ENCODE measurements around the gene CD8B.
A peak's percentile ranks its signal among the peaks of the same experiment; 100 is the strongest.
"Not testable (repeated sequence)": the region's sequence is repeated elsewhere in the genome, so short reads cannot be mapped to it uniquely, and the experiment has no call there.

Gene CD8B

GRCh38 chr2:86837714-86838113 is 24.0 kb downstream of the CD8B start:
- intact Hi-C loops (cut with DNase I); DNase-seq: not testable (repeated sequence)

- peak in 6 of 10 donors; percentile 27 to 89 (median 62) for DNase-seq
- intact Hi-C loops (cut with DNase I), result not testable (repeated sequence)
These were observed 24.6 kb downstream of the CD8B start for GRCh38 chr2:86836915-86837695.

GRCh38 chr2:86835548-86835889 is 26.2 kb downstream of the CD8B start:
- DNase-seq; intact Hi-C loops (cut with DNase I): not testable (repeated sequence)

GRCh38 chr2:86833315-86833714 is 28.4 kb downstream of the CD8B start:
- no peak for DNase-seq
- intact Hi-C loops (cut with DNase I), result no loop called here

- intact Hi-C loops (cut with DNase I), result no loop called here
- DNase-seq, result no peak
These were observed 29.2 kb downstream of the CD8B start for GRCh38 chr2:86832334-86833096.

- no peak for DNase-seq
- intact Hi-C loops (cut with DNase I), result no loop called here
These were observed 30.1 kb downstream of the CD8B start for GRCh38 chr2:86831537-86831936.

- intact Hi-C loops (cut with DNase I), result no loop called here
- DNase-seq, result no peak
These were observed 34.7 kb downstream of the CD8B start for GRCh38 chr2:86826951-86827350.

GRCh38 chr2:86825693-86826381 is 35.8 kb downstream of the CD8B start:
- no peak for DNase-seq
- intact Hi-C loops (cut with DNase I), result no loop called here

GRCh38 chr2:86825036-86825692 is 36.5 kb downstream of the CD8B start:
- no peak for DNase-seq
- intact Hi-C loops (cut with DNase I), result no loop called here

- DNase-seq, result no peak
- intact Hi-C loops (cut with DNase I), result no loop called here
These were observed 38.9 kb downstream of the CD8B start for GRCh38 chr2:86822668-86823345.

- intact Hi-C loops (cut with DNase I), result no loop called here
- no peak for DNase-seq
These were observed 39.8 kb downstream of the CD8B start for GRCh38 chr2:86821842-86822241.

GRCh38 chr2:86821306-86821705 is 40.4 kb downstream of the CD8B start:
- intact Hi-C loops (cut with DNase I), result no loop called here
- DNase-seq, result no peak

GRCh38 chr2:86818957-86819356 is 42.7 kb downstream of the CD8B start:
- intact Hi-C loops (cut with DNase I), result no loop called here
- DNase-seq, result no peak

GRCh38 chr2:86818114-86818801 is 43.4 kb downstream of the CD8B start:
- intact Hi-C loops (cut with DNase I), result no loop called here
- no peak for DNase-seq

- intact Hi-C loops (cut with DNase I), result no loop called here
- no peak for DNase-seq
These were observed 46.1 kb downstream of the CD8B start for GRCh38 chr2:86815611-86816010.

GRCh38 chr2:86809481-86810121 is 52.1 kb downstream of the CD8B start:
- no peak for DNase-seq
- intact Hi-C loops (cut with DNase I), result no loop called here

- intact Hi-C loops (cut with DNase I), result no loop called here
- DNase-seq, result peak; percentile 80 to 98 (median 89)
These were observed 53.1 kb downstream of the CD8B start for GRCh38 chr2:86808315-86809161.

All from posterior cingulate gyrus (tissue), 11 donors.